Panc1 (cell line): Measurements from ENCODE around the gene TACR1. TPM values are rescaled to one million over a fixed set of nuclear protein-coding genes. Genes with fewer than 3 reads are reported as not detected.

ENCODE experiments used
- ATAC-seq: fragments of 200-7000 bp; cut with Tn5 transposase; 2 replicates; pipeline ENCODE4 v1.9.1; 2020; ENCODE audit warnings: mild to moderate bottlenecking, moderate library complexity
- BruUV-seq: library from RNA; stranded (reverse); fragments of 400-500 nt; replicated peaks from 2 replicates; lab custom pipeline; 2021; lab: Mats Ljungman, UMichigan
- CTCF ChIA-PET: fragments of 300-600 bp; sonication (Branson Sonifier 250); formaldehyde crosslinking; loops from one replicate; lab custom pipeline; 2022; ENCODE audit warnings: antibody characterized with exemption; lab: Charles Lee
- POLR2A ChIA-PET: fragments of 300-600 bp; sonication (Branson Sonifier 250); formaldehyde crosslinking; loops from one replicate; lab custom pipeline; 2022; ENCODE audit warnings: antibody characterized with exemption; lab: Charles Lee
- DNase-seq: peaks from one replicate; pipeline ENCODE4 v3.0.0-alpha.2; 2010; ENCODE audit warnings: low read depth, low spot score
- H3K27ac ChIP-seq: 2 replicates; pipeline ENCODE4 v1.5.1; 2011; ENCODE audit warnings: mild to moderate bottlenecking, low read length, inconsistent platforms
- H3K27me3 ChIP-seq: fragments of 200-500 bp; sonication (Bioruptor generic); 2 replicates; pipeline ENCODE4 v1.6.0; 2014; ENCODE audit warnings: low read length, inconsistent platforms; ENCODE audit not compliant: control insufficient read depth, insufficient read depth
- H3K36me3 ChIP-seq: fragments of 200-500 bp; sonication (Bioruptor generic); 2 replicates; pipeline ENCODE4 v1.5.1; 2014; ENCODE audit warnings: inconsistent platforms, mild to moderate bottlenecking, low read length, moderate library complexity; ENCODE audit not compliant: control insufficient read depth, insufficient read depth
- H3K4me1 ChIP-seq: 2 replicates; pipeline ENCODE4 v1.5.1; 2011; ENCODE audit warnings: inconsistent platforms, mild to moderate bottlenecking, low read length, moderate library complexity; ENCODE audit not compliant: control insufficient read depth, insufficient read depth
- H3K4me3 ChIP-seq, 2 experiments: 2 replicates each; pipeline ENCODE4 v1.5.1; 2011 to 2012; ENCODE audit warnings: low read depth in 2 of 2, low read length in 2 of 2, mild to moderate bottlenecking in 2 of 2, inconsistent platforms in 1 of 2, moderate library complexity in 1 of 2
- H3K9me3 ChIP-seq: fragments of 200-500 bp; sonication (Bioruptor generic); 2 replicates; pipeline ENCODE4 v1.5.1; 2014; ENCODE audit warnings: low read depth, mild to moderate bottlenecking, inconsistent platforms, low read length, moderate library complexity; ENCODE audit not compliant: control insufficient read depth, insufficient read depth
- POLR2AphosphoS5 ChIP-seq: IDR thresholded peaks from 2 replicates; pipeline ENCODE4 v1.6.1; 2012; ENCODE audit warnings: mild to moderate bottlenecking, low read depth, low read length, moderate library complexity
- SIN3A ChIP-seq: IDR thresholded peaks from 2 replicates; pipeline ENCODE4 v1.6.1; 2012; ENCODE audit warnings: low read depth, mild to moderate bottlenecking, low read length, moderate library complexity, borderline replicate concordance; ENCODE audit not compliant: insufficient read depth
- TCF7L2 ChIP-seq: IDR thresholded peaks from 2 replicates; pipeline ENCODE4 v1.6.1; 2011; ENCODE audit warnings: mild to moderate bottlenecking, low read depth, low read length, inconsistent platforms
- in situ Hi-C: cut with HindIII; loops from 2 replicates; pipeline ENCODE4 v1.10.0; 2016; ENCODE audit warnings: low sequenced_read_pairs, low pct_unique_long_range_greater_than_20kb
- intact Hi-C: fragments of 100-400 bp; cut with micrococcal nuclease; formaldehyde crosslinking; loops from one replicate; pipeline ENCODE4 v1.10.0; 2022; ENCODE audit not compliant: unreplicated experiment
- total RNA-seq: library from RNA; stranded (reverse); gene quantifications from one replicate; pipeline ENCODE4 v1.2.1, GENCODE V29; 2021; ENCODE audit not compliant: unreplicated experiment
- TF ChIP-seq, protein P1 (sequence below), 2 experiments: IDR thresholded peaks; 2 replicates each; pipeline ENCODE4 v1.6.1; 2011 to 2012; ENCODE audit warnings: low read depth in 2 of 2, control low read depth in 1 of 2, low read length in 1 of 2, mild to moderate bottlenecking in 1 of 2, moderate library complexity in 1 of 2; ENCODE audit not compliant: insufficient read depth in 1 of 2
- TF ChIP-seq, protein P2 (sequence below): fragments of 450-650 bp; IDR thresholded peaks from 2 replicates; pipeline ENCODE4 v1.5.1; 2017; ENCODE audit warnings: mild to moderate bottlenecking

The TACR1 gene
- total RNA-seq, 1 experiment from 2014 or later, result not detected

DNA sequence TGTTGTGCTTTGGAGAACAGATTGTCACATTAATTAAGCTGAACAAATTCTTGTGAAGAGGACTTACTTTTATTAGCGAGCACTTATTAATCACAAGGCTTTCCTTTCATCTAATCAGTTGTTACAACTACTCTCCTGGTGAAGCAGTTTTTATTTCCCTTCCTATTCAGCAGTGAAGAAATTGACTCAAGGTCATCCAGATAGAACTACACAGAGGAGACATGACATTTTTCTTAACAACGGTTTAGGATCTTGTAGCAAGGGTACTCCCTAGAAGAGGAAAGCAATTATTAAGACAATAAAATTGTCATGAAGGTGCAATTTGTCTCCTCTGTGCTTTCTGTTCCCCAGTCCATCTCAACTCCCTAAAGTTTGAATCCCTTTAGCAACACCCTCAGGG is 179.5 kb downstream of the TACR1 start:
- H3K9me3 ChIP-seq, result no peaks in the 10 kb centered on the region
- in situ Hi-C loops, result no loop called here
- TF ChIP-seq, protein P1, sequence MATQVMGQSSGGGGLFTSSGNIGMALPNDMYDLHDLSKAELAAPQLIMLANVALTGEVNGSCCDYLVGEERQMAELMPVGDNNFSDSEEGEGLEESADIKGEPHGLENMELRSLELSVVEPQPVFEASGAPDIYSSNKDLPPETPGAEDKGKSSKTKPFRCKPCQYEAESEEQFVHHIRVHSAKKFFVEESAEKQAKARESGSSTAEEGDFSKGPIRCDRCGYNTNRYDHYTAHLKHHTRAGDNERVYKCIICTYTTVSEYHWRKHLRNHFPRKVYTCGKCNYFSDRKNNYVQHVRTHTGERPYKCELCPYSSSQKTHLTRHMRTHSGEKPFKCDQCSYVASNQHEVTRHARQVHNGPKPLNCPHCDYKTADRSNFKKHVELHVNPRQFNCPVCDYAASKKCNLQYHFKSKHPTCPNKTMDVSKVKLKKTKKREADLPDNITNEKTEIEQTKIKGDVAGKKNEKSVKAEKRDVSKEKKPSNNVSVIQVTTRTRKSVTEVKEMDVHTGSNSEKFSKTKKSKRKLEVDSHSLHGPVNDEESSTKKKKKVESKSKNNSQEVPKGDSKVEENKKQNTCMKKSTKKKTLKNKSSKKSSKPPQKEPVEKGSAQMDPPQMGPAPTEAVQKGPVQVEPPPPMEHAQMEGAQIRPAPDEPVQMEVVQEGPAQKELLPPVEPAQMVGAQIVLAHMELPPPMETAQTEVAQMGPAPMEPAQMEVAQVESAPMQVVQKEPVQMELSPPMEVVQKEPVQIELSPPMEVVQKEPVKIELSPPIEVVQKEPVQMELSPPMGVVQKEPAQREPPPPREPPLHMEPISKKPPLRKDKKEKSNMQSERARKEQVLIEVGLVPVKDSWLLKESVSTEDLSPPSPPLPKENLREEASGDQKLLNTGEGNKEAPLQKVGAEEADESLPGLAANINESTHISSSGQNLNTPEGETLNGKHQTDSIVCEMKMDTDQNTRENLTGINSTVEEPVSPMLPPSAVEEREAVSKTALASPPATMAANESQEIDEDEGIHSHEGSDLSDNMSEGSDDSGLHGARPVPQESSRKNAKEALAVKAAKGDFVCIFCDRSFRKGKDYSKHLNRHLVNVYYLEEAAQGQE (IDR thresholded peaks at IDR 0.05; ENCODE audit: insufficient read depth in 1 of 2, low read depth in 2 of 2, low read length in 1 of 2), result no peak
- TF ChIP-seq TCF7L2 (no peak), SIN3A (no peak), POLR2AphosphoS5 (no peak)
- TF ChIP-seq, protein P2, sequence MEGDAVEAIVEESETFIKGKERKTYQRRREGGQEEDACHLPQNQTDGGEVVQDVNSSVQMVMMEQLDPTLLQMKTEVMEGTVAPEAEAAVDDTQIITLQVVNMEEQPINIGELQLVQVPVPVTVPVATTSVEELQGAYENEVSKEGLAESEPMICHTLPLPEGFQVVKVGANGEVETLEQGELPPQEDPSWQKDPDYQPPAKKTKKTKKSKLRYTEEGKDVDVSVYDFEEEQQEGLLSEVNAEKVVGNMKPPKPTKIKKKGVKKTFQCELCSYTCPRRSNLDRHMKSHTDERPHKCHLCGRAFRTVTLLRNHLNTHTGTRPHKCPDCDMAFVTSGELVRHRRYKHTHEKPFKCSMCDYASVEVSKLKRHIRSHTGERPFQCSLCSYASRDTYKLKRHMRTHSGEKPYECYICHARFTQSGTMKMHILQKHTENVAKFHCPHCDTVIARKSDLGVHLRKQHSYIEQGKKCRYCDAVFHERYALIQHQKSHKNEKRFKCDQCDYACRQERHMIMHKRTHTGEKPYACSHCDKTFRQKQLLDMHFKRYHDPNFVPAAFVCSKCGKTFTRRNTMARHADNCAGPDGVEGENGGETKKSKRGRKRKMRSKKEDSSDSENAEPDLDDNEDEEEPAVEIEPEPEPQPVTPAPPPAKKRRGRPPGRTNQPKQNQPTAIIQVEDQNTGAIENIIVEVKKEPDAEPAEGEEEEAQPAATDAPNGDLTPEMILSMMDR, result no peak
- ChIA-PET POLR2A (interaction anchor here (0.5 kb wide), 1 partner anchor 345 kb away, joined by 12 read pairs; no protein-coding TSS in a partner anchor), CTCF (no interaction called here)
- DNase-seq, result no peak
- H3K4me1 ChIP-seq, result no peaks in the 10 kb centered on the region
- no peak for ATAC-seq
- intact Hi-C loops, result no loop called here
- no peaks in the 10 kb centered on the region for H3K36me3 ChIP-seq
- H3K27me3 ChIP-seq, result no peaks in the 10 kb centered on the region
- no TSS peak for BruUV-seq
- H3K4me3 ChIP-seq, result no peak overlapping the region
- no peak overlapping the region for H3K27ac ChIP-seq

DNA sequence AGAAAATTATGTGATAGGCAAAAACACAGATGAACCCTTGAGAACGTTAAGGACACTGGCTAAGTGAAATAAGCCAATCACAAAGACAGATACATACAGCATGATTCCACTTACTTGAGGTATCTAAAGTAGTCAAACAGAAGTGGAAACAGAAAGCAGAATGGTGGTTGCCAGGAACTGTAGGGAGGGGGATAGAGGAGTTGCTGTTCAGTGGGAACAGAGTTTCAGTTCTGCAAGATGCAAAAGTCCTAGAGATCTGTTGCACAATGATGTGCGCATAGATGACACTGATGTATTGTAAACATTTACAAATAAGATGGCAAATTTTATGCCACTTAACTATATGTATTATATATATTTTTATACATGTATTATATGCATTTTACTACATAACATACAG is 181.2 kb downstream of the TACR1 start:
- ChIA-PET POLR2A (no interaction called here), CTCF (no interaction called here)
- no peak for TF ChIP-seq SIN3A
- TF ChIP-seq, protein P2, result no peak
- TF ChIP-seq POLR2AphosphoS5, result no peak
- no peak for TF ChIP-seq TCF7L2
- TF ChIP-seq, protein P1 (IDR thresholded peaks at IDR 0.05; ENCODE audit: insufficient read depth in 1 of 2, low read depth in 2 of 2, low read length in 1 of 2), result no peak
- ATAC-seq, result no peak
- no peak overlapping the region for H3K27ac ChIP-seq
- no peaks in the 10 kb centered on the region for H3K4me1 ChIP-seq
- H3K4me3 ChIP-seq, result no peak overlapping the region
- intact Hi-C loops, result no loop called here
- no peaks in the 10 kb centered on the region for H3K9me3 ChIP-seq
- H3K36me3 ChIP-seq, result no peaks in the 10 kb centered on the region
- BruUV-seq, result no TSS peak
- no peak for DNase-seq
- H3K27me3 ChIP-seq, result no peaks in the 10 kb centered on the region
- in situ Hi-C loops, result no loop called here
